Measurements from ENCODE around the gene MYL4. TPM values are rescaled to one million over a fixed set of nuclear protein-coding genes. Genes with fewer than 3 reads are reported as not detected.

The MYL4 gene
- total and polyA plus RNA-seq, 2 of the 8 experiments (the other 6 are each of a cell fraction or from before 2014, with no cell fraction given), result 0.12 TPM; not detected in 1

DNA sequence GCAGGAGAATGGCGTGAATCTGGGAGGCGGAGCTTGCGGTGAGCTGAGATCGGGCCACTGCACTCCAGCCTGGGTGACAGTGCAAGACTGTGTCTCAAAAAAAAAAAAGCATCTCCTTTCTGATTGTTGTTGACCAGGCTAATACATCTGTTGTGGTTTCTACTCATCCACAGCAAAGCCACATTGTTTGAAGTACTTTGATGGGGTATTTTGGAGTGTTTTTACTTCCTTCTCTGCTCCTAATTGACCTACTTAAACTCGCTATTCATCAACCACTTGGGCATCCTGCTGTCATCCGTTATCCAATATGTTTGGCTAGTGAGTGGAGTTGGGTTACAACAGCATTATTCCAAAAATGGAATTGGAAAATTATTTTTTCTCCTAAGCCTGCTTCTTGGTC lies 16.6 kb upstream of the MYL4 start:
- Histone ChIP-seq H2BK20ac (ENCODE audit: low read length) (no peak overlapping the region), H3K4me3 (ENCODE audit: extremely low read depth in 1 of 4, insufficient read depth in 2 of 4, low read depth in 3 of 4, low read length in 4 of 4) (no peak overlapping the region), H3K9me3 (ENCODE audit: insufficient read depth in 2 of 2, low read depth in 1 of 2, low read length in 1 of 2) (no peaks in the 10 kb centered on the region), H3K36me3 (ENCODE audit: control insufficient read depth in 2 of 4, insufficient read depth in 4 of 4, low read length in 3 of 4) (no peaks in the 10 kb centered on the region), H2BK5ac (ENCODE audit: low read depth, low read length) (no peak overlapping the region), H3K18ac (ENCODE audit: extremely low read depth, low read length) (no peak overlapping the region), H4K8ac (ENCODE audit: extremely low read depth, insufficient read depth, low read length) (no peak overlapping the region), H3K9ac (replicated peaks in 1 of 4; ENCODE audit: extremely low read depth in 1 of 4, low read depth in 3 of 4, low read length in 3 of 4) (no peak overlapping the region), H3K56ac (replicated peaks; ENCODE audit: insufficient read length, low read depth, low read length) (no peak overlapping the region), H2AK5ac (ENCODE audit: low read depth, low read length) (no peak overlapping the region), H3K79me2 (ENCODE audit: control insufficient read depth in 1 of 2, insufficient read depth in 2 of 2, low read length in 2 of 2) (peaks cover 5 to 11% of the 10 kb centered on the region in 2 experiments), H3K27ac (ENCODE audit: low read depth, low read length) (no peak overlapping the region), H4K91ac (replicated peaks; ENCODE audit: insufficient read length, low read length) (no peak overlapping the region), H3K4me1 (replicated peaks in 1 of 4; ENCODE audit: control insufficient read depth in 3 of 4, insufficient read depth in 4 of 4, low read length in 3 of 4) (peaks cover 0 to 4% (median 0%) of the 10 kb centered on the region in 4 experiments; a peak in 2 of 7 replicates), H4K20me1 (replicated peaks in 1 of 2; ENCODE audit: control insufficient read depth in 1 of 2, insufficient read depth in 2 of 2, low read length in 2 of 2) (no peaks in the 10 kb centered on the region), H2BK120ac (replicated peaks; ENCODE audit: low read depth, low read length) (no peak overlapping the region), H3K4me2 (ENCODE audit: insufficient read depth in 1 of 2, low read depth in 2 of 2, low read length in 2 of 2) (no peak overlapping the region), H3K14ac (ENCODE audit: insufficient read length) (no peak overlapping the region), H3K23me2 (ENCODE audit: low read depth, low read length) (peaks cover 3% of the 10 kb centered on the region; the same call in 1 of the 2 replicates), H2BK12ac (ENCODE audit: low read depth, low read length) (no peak overlapping the region), H2BK15ac (ENCODE audit: low read length) (no peak overlapping the region), H3K79me1 (ENCODE audit: low read depth, low read length) (no peaks in the 10 kb centered on the region; the same call in 1 of the 2 replicates), H4K5ac (ENCODE audit: insufficient read length, low read depth, low read length) (no peak overlapping the region), H2AFZ (ENCODE audit: low read length) (no peak overlapping the region), H3K4ac (replicated peaks; ENCODE audit: insufficient read length, low read depth, low read length) (no peak overlapping the region), H3K27me3 (replicated peaks in 1 of 4; ENCODE audit: control insufficient read depth in 3 of 4, extremely low read depth in 1 of 4, insufficient read depth in 3 of 4, low read length in 3 of 4) (no peaks in the 10 kb centered on the region), H3K23ac (ENCODE audit: insufficient read length) (no peak overlapping the region)
- DNase-seq (ENCODE audit: low read depth in 1 of 2, low spot score in 2 of 2) (no peak), FAIRE-seq (no peak)
- ChIA-PET CTCF (ENCODE audit: partially characterized antibody) (no interaction called here), POLR2A (ENCODE audit: partially characterized antibody) (interaction anchor here (2.3 kb wide), 1 partner anchor 18 kb away, joined by 6 read pairs; no protein-coding TSS in a partner anchor)
- 93% methylated on average over 6 of the region's 6 CpGs; no CpG with 5 or more reads in 1 of the 2 experiments for WGBS, 2 experiments (ENCODE audit: extremely low coverage in 1 of 2, insufficient coverage in 1 of 2, insufficient read length in 1 of 2, insufficient replicate concordance in 2 of 2, low coverage in 1 of 2, low lambda C conversion rate in 2 of 2, missing lambda C conversion rate in 1 of 2)
- TF ChIP-seq HDAC6 (IDR thresholded peaks at IDR 0.05; ENCODE audit: low read depth, low read length) (no peak), SIRT6 (IDR thresholded peaks at IDR 0.05; ENCODE audit: low read length) (no peak), EP300 (IDR thresholded peaks at IDR 0.05; ENCODE audit: borderline replicate concordance in 1 of 2, low read depth in 2 of 2, low read length in 2 of 2) (no peak), BACH1 (IDR thresholded peaks at IDR 0.05; ENCODE audit: low read length) (no peak), POLR2A (IDR thresholded peaks at IDR 0.05; ENCODE audit: control extremely low read depth in 1 of 2, low read depth in 2 of 2, low read length in 2 of 2) (no peak), SP1 (IDR thresholded peaks at IDR 0.05; ENCODE audit: low read depth, low read length) (no peak), POU5F1 (IDR thresholded peaks at IDR 0.05; ENCODE audit: low read depth, low read length) (no peak), CHD1 (IDR thresholded peaks at IDR 0.05; ENCODE audit: low read depth, low read length) (no peak), CBX5 (IDR thresholded peaks at IDR 0.05; ENCODE audit: low read depth, low read length) (no peak), RBBP5 (IDR thresholded peaks at IDR 0.05; ENCODE audit: borderline replicate concordance, low read depth, low read length) (no peak), FOSL1 (IDR thresholded peaks at IDR 0.05; ENCODE audit: insufficient read depth, low read depth, low read length) (no peak), GTF2F1 (IDR thresholded peaks at IDR 0.05; ENCODE audit: borderline replicate concordance, low read depth, low read length) (no peak), ZNF274 (IDR thresholded peaks at IDR 0.05; ENCODE audit: borderline replicate concordance, extremely low read depth, low read length) (no peak), MAFK (IDR thresholded peaks at IDR 0.05; ENCODE audit: low read depth, low read length) (no peak)
- TF ChIP-seq, protein P1, sequence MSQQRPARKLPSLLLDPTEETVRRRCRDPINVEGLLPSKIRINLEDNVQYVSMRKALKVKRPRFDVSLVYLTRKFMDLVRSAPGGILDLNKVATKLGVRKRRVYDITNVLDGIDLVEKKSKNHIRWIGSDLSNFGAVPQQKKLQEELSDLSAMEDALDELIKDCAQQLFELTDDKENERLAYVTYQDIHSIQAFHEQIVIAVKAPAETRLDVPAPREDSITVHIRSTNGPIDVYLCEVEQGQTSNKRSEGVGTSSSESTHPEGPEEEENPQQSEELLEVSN (IDR thresholded peaks at IDR 0.05), result no peak
